Spleen (tissue), 11 donors: ENCODE data around the gene OXTR. TPM values are rescaled to one million over a fixed set of nuclear protein-coding genes. Genes with fewer than 3 reads are reported as not detected.

Experiments
- DNase-seq: peaks from one replicate; pipeline ENCODE4 v3.0.0-alpha.2; 2020
- H3K27ac ChIP-seq, 8 donors: fragments of 200-600 bp; sonication (generic) in 7 of 8; 1 replicate in 4 of 8; 2 replicates in 4 of 8; pipeline versions ENCODE4 v1.5.0 to v1.8.0; 2016 to 2021; ENCODE audit warnings: inconsistent platforms in 4 of 8, mild to moderate bottlenecking in 4 of 8, moderate library complexity in 1 of 8
- H3K27me3 ChIP-seq, 7 donors: fragments of 200-600 bp; sonication (generic) in 6 of 7; replicated peaks in 1 of 7; 1 replicate in 4 of 7; 2 replicates in 3 of 7; pipeline versions ENCODE4 v1.5.0 to v1.8.0; 2016 to 2021; ENCODE audit warnings: inconsistent platforms in 3 of 7, mild to moderate bottlenecking in 1 of 7
- H3K36me3 ChIP-seq, 6 donors: fragments of 200-600 bp; sonication (generic) in 5 of 6; 1 replicate in 4 of 6; 2 replicates in 2 of 6; pipeline versions ENCODE4 v1.5.0 to v1.8.0; 2016 to 2021; ENCODE audit warnings: inconsistent platforms in 2 of 6
- H3K4me1 ChIP-seq, 6 donors: fragments of 200-600 bp; sonication (generic) in 5 of 6; 1 replicate in 3 of 6; 2 replicates in 3 of 6; pipeline versions ENCODE4 v1.5.0 to v1.8.0; 2016 to 2021; ENCODE audit warnings: inconsistent platforms in 3 of 6
- H3K4me3 ChIP-seq, 8 donors: fragments of 200-600 bp; sonication (generic) in 7 of 8; 1 replicate in 4 of 8; 2 replicates in 4 of 8; pipeline versions ENCODE4 v1.5.0 to v1.8.0; 2016 to 2021; ENCODE audit warnings: inconsistent platforms in 4 of 8, mild to moderate bottlenecking in 4 of 8, moderate library complexity in 2 of 8
- H3K9me3 ChIP-seq, 8 donors: fragments of 200-600 bp; sonication (generic) in 7 of 8; 1 replicate in 4 of 8; 2 replicates in 4 of 8; pipeline versions ENCODE4 v1.5.0 to v1.8.0; 2016 to 2021; ENCODE audit warnings: inconsistent platforms in 4 of 8
- CTCF ChIP-seq, 11 experiments: fragments of 200-600 bp in 7 of 11; fragments of 450-650 bp in 4 of 11; sonication (generic) in 4 of 11; IDR thresholded peaks in 8 of 11; conservative IDR thresholded peaks in 3 of 11; 1 replicate in 7 of 11; 2 replicates in 4 of 11; pipeline versions ENCODE4 v1.4.0 to v1.8.0; 2016 to 2021; ENCODE audit warnings: antibody characterized with exemption in 11 of 11, inconsistent platforms in 4 of 11, mild to moderate bottlenecking in 1 of 11
- POLR2A ChIP-seq, 3 donors: fragments of 450-650 bp; IDR thresholded peaks; one replicate each; pipeline ENCODE4 v1.5.1; 2017; ENCODE audit warnings: antibody characterized with exemption in 3 of 3, mild to moderate bottlenecking in 1 of 3
- POLR2AphosphoS5 ChIP-seq, 3 donors: sonication (generic); formaldehyde crosslinking; IDR thresholded peaks; one replicate each; pipeline ENCODE4 v1.5.1; 2017; ENCODE audit warnings: antibody characterized with exemption in 3 of 3
- WGBS, 5 donors: extraction: QIAGEN DNeasy Blood & Tissue Kit in 3 of 5; methylation state at CpG; one replicate each; pipeline versions ENCODE4 v1.1.5 to v1.1.7; 2013 to 2018; 5-methylcytosine and 5-hydroxymethylcytosine counted together
- intact Hi-C: fragments of 100-400 bp; cut with DNase I; formaldehyde crosslinking; loops from one replicate; pipeline ENCODE4 v1.15.0; 2023; ENCODE audit warnings: low total_unique reads
- polyA plus RNA-seq, 3 donors: library from polyadenylated mRNA; stranded (reverse); fragments of 200-250 nt; gene quantifications; one replicate each; pipeline ENCODE4 v1.2.1, GENCODE V29; 2013
- total RNA-seq, 7 donors: library from RNA; depleted of rRNA in 3 of 7; stranded (reverse); fragments of >200 nt in 3 of 7; fragmentation: NEBNext Ultra II Directional in 4 of 7; extraction: Animal tissue kit (Norgen Biotek cat#: 25700) in 4 of 7; gene quantifications; one replicate each; pipeline versions ENCODE4 v1.1.0 to v1.2.1, GENCODE V29; 2016 to 2021
- donor health status: healthy with polysubstance abuse.
- donor health status: DM: no; HTN: no; CAD: no; lungs with moderate emphysema.
- donor health status: DM: no; HTN: no; CAD: no.
- donor health status: Bipolar disorder and iron deficiency.
- donor health status: healthy.
- donor health status: DM: no; HTN: no; CAD: no.
- donor health status: DM: yes; HTN: yes; CAD: no.

OXTR gene
- total and polyA plus RNA-seq, 10 donors = 0.19 to 1.4 (median 0.43) TPM

GRCh38 chr3:8734137-8734878 is 35.1 kb downstream of the OXTR start:
- no peak for TF ChIP-seq CTCF (IDR thresholded peaks at IDR 0.05 in 8 of 11, conservative IDR thresholded peaks at IDR 0.05 in 3 of 11)
- TF ChIP-seq POLR2AphosphoS5 (IDR thresholded peaks at IDR 0.05) = no peak
- TF ChIP-seq POLR2A (IDR thresholded peaks at IDR 0.05) = no peak

DNA sequence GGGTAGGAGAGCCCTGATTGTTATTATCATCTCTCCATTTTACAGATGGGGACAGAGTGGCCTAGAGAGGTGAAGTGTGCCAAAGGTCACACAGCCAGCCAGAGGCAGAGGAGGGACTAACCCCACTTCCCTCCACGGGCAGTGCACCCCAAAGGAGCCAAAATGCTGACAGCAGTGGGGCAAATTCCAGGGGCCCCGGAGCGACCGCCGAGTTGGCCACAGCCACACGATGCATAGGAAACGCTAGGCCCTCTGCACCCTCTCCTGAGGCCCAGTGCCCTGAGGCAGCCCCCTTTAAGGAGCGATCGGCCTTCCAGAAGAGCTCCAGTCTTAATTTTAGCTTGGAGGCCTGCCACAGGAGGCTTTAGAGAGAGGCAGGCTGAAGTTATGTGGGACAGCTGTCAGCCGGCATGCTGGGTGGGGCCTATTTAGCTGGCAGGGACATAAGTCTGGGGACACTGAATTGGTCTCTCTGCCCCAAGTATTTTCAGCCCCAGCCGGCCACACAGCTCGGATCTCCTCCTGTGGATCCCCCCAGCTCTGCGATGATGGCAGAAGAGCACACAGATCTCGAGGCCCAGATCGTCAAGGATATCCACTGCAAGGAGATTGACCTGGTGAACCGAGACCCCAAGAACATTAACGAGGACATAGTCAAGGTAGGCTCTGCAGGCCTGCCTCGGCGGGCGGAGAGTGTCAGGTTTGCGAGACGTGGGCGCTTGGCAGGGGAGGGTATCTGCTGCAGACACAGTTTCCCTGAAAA is 35.9 kb downstream of the OXTR start, which contains the start of gene CAV3:
Gene CAV3, plus strand, starts transcription at position 471 of the 763 bp plus-strand sequence. Its CDS starts 75 bp downstream, at position 546.
- DNase-seq = no peak
- intact Hi-C loops = no loop called here
- H3K4me1 ChIP-seq = peaks cover 0 to 7% (median 0%) of the 10 kb centered on the region in 6 donors

More at GRCh38 chr3:8734137-8734878, 35.1 kb downstream of the OXTR start:
- intact Hi-C loops = no loop called here
- Histone ChIP-seq H3K36me3 (no peaks in the 10 kb centered on the region), H3K4me3 (no peak overlapping the region), H3K27me3 (peaks cover 0 to 19% (median 0%) of the 10 kb centered on the region in 7 donors), H3K4me1 (peaks cover 0 to 7% (median 0%) of the 10 kb centered on the region in 6 donors), H3K27ac (no peak overlapping the region), H3K9me3 (no peaks in the 10 kb centered on the region)
- WGBS, 5 donors = 82 to 91% (median 87%) methylated on average over 19 of the region's 19 CpGs
- no peak for DNase-seq

GRCh38 chr3:8732413-8732812 is 37.0 kb downstream of the OXTR start:
- Histone ChIP-seq H3K27ac (no peak overlapping the region), H3K4me1 (peaks cover 0 to 7% (median 0%) of the 10 kb centered on the region in 6 donors), H3K36me3 (no peaks in the 10 kb centered on the region), H3K27me3 (peaks cover 0 to 19% (median 0%) of the 10 kb centered on the region in 7 donors), H3K4me3 (no peak overlapping the region), H3K9me3 (no peaks in the 10 kb centered on the region)
- 67 to 91% (median 79%) methylated on average over 4 of the region's 4 CpGs for WGBS, 5 donors
- TF ChIP-seq CTCF (IDR thresholded peaks at IDR 0.05 in 8 of 11, conservative IDR thresholded peaks at IDR 0.05 in 3 of 11) = no peak
- no peak for TF ChIP-seq POLR2AphosphoS5 (IDR thresholded peaks at IDR 0.05)
- TF ChIP-seq POLR2A (IDR thresholded peaks at IDR 0.05) = no peak
- intact Hi-C loops = no loop called here
- DNase-seq = no peak

More for the DNA sequence above, 35.9 kb downstream of the OXTR start, which contains the start of gene CAV3:
- Histone ChIP-seq H3K36me3 (no peaks in the 10 kb centered on the region), H3K4me3 (no peak within 1 kb of the TSS), H3K27ac (no peak within 1 kb of the TSS), H3K27me3 (peaks cover 0 to 19% (median 0%) of the 10 kb centered on the region in 7 donors), H3K9me3 (no peaks in the 10 kb centered on the region)
- WGBS, 5 donors = 78 to 84% (median 82%) methylated on average over 13 to 23 of the region's 23 CpGs
- TF ChIP-seq POLR2A (IDR thresholded peaks at IDR 0.05) (no peak), CTCF (IDR thresholded peaks at IDR 0.05 in 8 of 11, conservative IDR thresholded peaks at IDR 0.05 in 3 of 11) (no peak), POLR2AphosphoS5 (IDR thresholded peaks at IDR 0.05) (no peak)

DNA sequence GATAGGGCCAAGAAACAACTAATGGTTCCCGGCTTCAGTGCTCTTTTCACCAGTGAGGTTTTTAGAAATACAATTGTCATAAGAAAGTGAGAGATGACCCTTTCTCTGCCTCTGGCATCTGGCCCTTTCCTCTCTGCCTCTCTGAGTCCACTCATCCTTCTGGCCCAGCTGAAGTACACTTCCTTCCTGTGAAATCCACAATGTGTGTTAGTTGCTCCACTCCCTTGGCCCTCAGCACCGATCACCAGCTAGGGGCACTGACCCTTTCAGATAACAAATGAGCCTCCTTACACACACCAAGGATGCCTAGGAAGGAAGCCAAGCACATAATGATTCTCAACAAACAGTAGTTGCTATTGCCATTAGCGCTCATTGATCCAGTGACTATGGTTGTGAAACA is 38.8 kb downstream of the OXTR start:
- no peaks in the 10 kb centered on the region for H3K36me3 ChIP-seq
- peaks cover 0 to 11% (median 7%) of the 10 kb centered on the region in 8 donors for H3K9me3 ChIP-seq
- H3K4me1 ChIP-seq = peaks cover 0 to 7% (median 0%) of the 10 kb centered on the region in 6 donors
- no peak overlapping the region for H3K27ac ChIP-seq
- H3K27me3 ChIP-seq = peaks cover 0 to 19% (median 0%) of the 10 kb centered on the region in 7 donors
- no peak for DNase-seq
- intact Hi-C loops = no loop called here
- TF ChIP-seq POLR2AphosphoS5 (IDR thresholded peaks at IDR 0.05) (no peak), CTCF (IDR thresholded peaks at IDR 0.05 in 8 of 11, conservative IDR thresholded peaks at IDR 0.05 in 3 of 11) (no peak), POLR2A (IDR thresholded peaks at IDR 0.05) (no peak)
- H3K4me3 ChIP-seq = no peak overlapping the region
- WGBS, 5 donors = 38 to 62% (median 51%) methylated on average over 3 of the region's 3 CpGs
